Erythroblast (primary cell): Measurements from ENCODE around the gene KIR2DL1.
"Not testable (repeated sequence)": the region's sequence is repeated elsewhere in the genome, so short reads cannot be mapped to it uniquely, and the experiment has no call there.

ENCODE experiments used
- GATA1 ChIP-seq: IDR thresholded peaks from 2 replicates; pipeline ENCODE4 v1.6.1; 2011; ENCODE audit warnings: low read depth, mild to moderate bottlenecking, control low read depth, low read length, moderate library complexity
- POLR2A ChIP-seq: IDR thresholded peaks from 2 replicates; pipeline ENCODE4 v1.6.1; 2011; ENCODE audit warnings: mild to moderate bottlenecking, low read length

GRCh38 chr19:54741950-54742349 lies 27.6 kb upstream of the KIR2DL1 start:
- TF ChIP-seq POLR2A, GATA1: not testable (repeated sequence)
